ENCODE data around the gene MIPOL1. TPM values are rescaled to one million over a fixed set of nuclear protein-coding genes. Genes with fewer than 3 reads are reported as not detected.

MIPOL1 gene
- total and polyA plus RNA-seq, 2 of the 13 experiments (the other 11 are each of a cell fraction or from before 2014, with no cell fraction given), result 8.6 to 34.2 TPM

- TF ChIP-seq ZBTB4 (CRISPR knock-in tag; IDR thresholded peaks at IDR 0.05; ENCODE audit: borderline replicate concordance) (peak; percentile 81; the same call in 1 of the 2 replicates), PCBP2 (optimal IDR thresholded peaks at IDR 0.05; ENCODE audit: low read depth, low read length, poor library complexity, severe bottlenecking) (no peak), ARID3A (IDR thresholded peaks at IDR 0.05; ENCODE audit: low read depth, low read length) (peak; percentile 73; the same call in 1 of the 2 replicates), GPBP1L1 (CRISPR knock-in tag; IDR thresholded peaks at IDR 0.05) (no peak), DZIP1 (CRISPR knock-in tag; IDR thresholded peaks at IDR 0.05) (peak; percentile 95), HDAC6 (IDR thresholded peaks at IDR 0.05; ENCODE audit: low read depth, low read length) (no peak; the same call in 1 of the 2 replicates), SNRNP70 (IDR thresholded peaks at IDR 0.05; ENCODE audit: low read depth, low read length) (no peak), CHD2 (IDR thresholded peaks at IDR 0.05; ENCODE audit: low read depth, low read length) (peak; percentile 65), RAD51 (IDR thresholded peaks at IDR 0.05; ENCODE audit: borderline replicate concordance) (no peak), TBP (CRISPR knock-in tag; IDR thresholded peaks at IDR 0.05) (peak; percentile 86; the same call in 1 of the 2 replicates), HOXA5 (CRISPR knock-in tag; IDR thresholded peaks at IDR 0.05) (peak; percentile 98), NCOA2 (CRISPR knock-in tag; IDR thresholded peaks at IDR 0.05) (peak; percentile 51; the same call in 1 of the 2 replicates)
Observed at GRCh38 chr14:37595809-37596621, 398.3 kb downstream of the MIPOL1 start (continued).
